ENCODE measurements around the gene GSS.

- TF ChIP-seq CTCF (IDR thresholded peaks at IDR 0.05): no peak
- no peak for TF ChIP-seq POLR2A (IDR thresholded peaks at IDR 0.05)
Observed at GRCh38 chr20:34984756-34985261, 29.2 kb upstream of the GSS start.
